GM08714 (cell line): Measurements from ENCODE around the gene GARIN3.
"Not testable (repeated sequence)": the region's sequence is repeated elsewhere in the genome, so short reads cannot be mapped to it uniquely, and the experiment has no call there.

Experiments
- H3K4me3 ChIP-seq: fragments of 200-500 bp; sonication (Bioruptor generic); 2 replicates; pipeline ENCODE4 v1.5.1; 2014; ENCODE audit warnings: mild to moderate bottlenecking, low read length, inconsistent platforms
- ZNF274 ChIP-seq: IDR thresholded peaks from 2 replicates; pipeline ENCODE4 v1.6.1; 2012; ENCODE audit warnings: mild to moderate bottlenecking, low read depth, low read length

The GARIN3 gene

GRCh38 chr5:157166214-157167213, at the start of gene GARIN3:
TSS of gene GARIN3 (minus strand) at chr5:157166264. CDS start at chr5:157166168, 96 bp downstream.
- no peak for TF ChIP-seq ZNF274
- no peak within 1 kb of the TSS for H3K4me3 ChIP-seq

GRCh38 chr5:157215514-157216167, 49.6 kb upstream of the GARIN3 start:
- H3K4me3 ChIP-seq = no peak overlapping the region
- no peak for TF ChIP-seq ZNF274

GRCh38 chr5:157214861-157215513, 48.9 kb upstream of the GARIN3 start:
- no peak for TF ChIP-seq ZNF274
- H3K4me3 ChIP-seq = peak overlapping the region; percentile 47; the same call in 1 of the 2 replicates

GRCh38 chr5:157214415-157214814, 48.4 kb upstream of the GARIN3 start:
- H3K4me3 ChIP-seq = no peak overlapping the region
- TF ChIP-seq ZNF274 = no peak

- no peak overlapping the region for H3K4me3 ChIP-seq
- no peak for TF ChIP-seq ZNF274
Observed at GRCh38 chr5:157213527-157214243, 47.6 kb upstream of the GARIN3 start.

- TF ChIP-seq ZNF274 = no peak
- no peak overlapping the region for H3K4me3 ChIP-seq
Observed at GRCh38 chr5:157212307-157212706, 46.2 kb upstream of the GARIN3 start.

GRCh38 chr5:157210652-157211051, 44.6 kb upstream of the GARIN3 start:
- not testable (repeated sequence) for H3K4me3 ChIP-seq

GRCh38 chr5:157205708-157206107, 39.6 kb upstream of the GARIN3 start:
- H3K4me3 ChIP-seq = no peak overlapping the region
- no peak for TF ChIP-seq ZNF274

GRCh38 chr5:157204765-157205164, 38.7 kb upstream of the GARIN3 start:
- no peak for TF ChIP-seq ZNF274
- no peak overlapping the region for H3K4me3 ChIP-seq

GRCh38 chr5:157203417-157203816, 37.4 kb upstream of the GARIN3 start:
- TF ChIP-seq ZNF274 = no peak
- H3K4me3 ChIP-seq = no peak overlapping the region

- H3K4me3 ChIP-seq = no peak overlapping the region
- no peak for TF ChIP-seq ZNF274
Observed at GRCh38 chr5:157201857-157202256, 35.8 kb upstream of the GARIN3 start.

- no peak overlapping the region for H3K4me3 ChIP-seq
- TF ChIP-seq ZNF274 = no peak
Observed at GRCh38 chr5:157198277-157198986, 32.4 kb upstream of the GARIN3 start.

- no peak for TF ChIP-seq ZNF274
- no peak overlapping the region for H3K4me3 ChIP-seq
Observed at GRCh38 chr5:157197086-157197485, 31.0 kb upstream of the GARIN3 start.
